GM12865 (cell line): Measurements from ENCODE around the gene CALM3.

Experiments used
- DNase-seq: peaks from one replicate; pipeline ENCODE4 v3.0.0; 2010; ENCODE audit warnings: low read depth
- H3K4me3 ChIP-seq: 2 replicates; pipeline ENCODE4 v1.5.1; 2011; ENCODE audit warnings: mild to moderate bottlenecking, low read depth, low read length, control low read depth
- CTCF ChIP-seq: IDR thresholded peaks from 2 replicates; pipeline ENCODE4 v1.5.1; 2011; ENCODE audit warnings: low read length, control low read depth, low read depth, inconsistent platforms; ENCODE audit not compliant: insufficient read depth; ENCODE audit errors: missing control alignments

The CALM3 gene

DNA sequence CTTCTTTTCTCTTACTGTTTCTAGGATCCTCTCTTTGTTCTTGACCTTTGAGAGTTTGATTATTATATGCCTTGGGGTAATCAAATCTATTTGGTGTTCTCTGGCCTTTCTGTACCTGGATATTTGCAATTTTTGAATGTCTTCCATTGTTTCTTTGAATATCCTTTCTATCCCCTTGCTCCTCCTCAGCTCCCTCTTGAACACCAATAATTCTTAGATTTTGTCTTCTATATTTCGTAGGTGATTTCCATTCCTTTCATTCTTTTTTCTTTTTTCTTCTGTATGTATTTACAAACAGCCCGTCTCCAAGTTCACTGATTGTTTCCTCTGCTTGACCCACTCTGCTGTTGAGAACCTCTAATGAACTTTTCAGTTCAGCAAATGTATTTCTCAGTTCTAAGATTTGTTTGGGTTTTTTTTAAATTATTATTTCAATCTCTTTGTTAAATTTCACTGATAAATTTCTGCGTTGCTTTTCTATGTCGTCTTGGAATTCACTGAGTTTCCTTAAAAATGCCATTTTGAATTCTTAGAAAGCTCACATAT is 2.7 kb upstream of the CALM3 start:
- no peak for TF ChIP-seq CTCF

DNA sequence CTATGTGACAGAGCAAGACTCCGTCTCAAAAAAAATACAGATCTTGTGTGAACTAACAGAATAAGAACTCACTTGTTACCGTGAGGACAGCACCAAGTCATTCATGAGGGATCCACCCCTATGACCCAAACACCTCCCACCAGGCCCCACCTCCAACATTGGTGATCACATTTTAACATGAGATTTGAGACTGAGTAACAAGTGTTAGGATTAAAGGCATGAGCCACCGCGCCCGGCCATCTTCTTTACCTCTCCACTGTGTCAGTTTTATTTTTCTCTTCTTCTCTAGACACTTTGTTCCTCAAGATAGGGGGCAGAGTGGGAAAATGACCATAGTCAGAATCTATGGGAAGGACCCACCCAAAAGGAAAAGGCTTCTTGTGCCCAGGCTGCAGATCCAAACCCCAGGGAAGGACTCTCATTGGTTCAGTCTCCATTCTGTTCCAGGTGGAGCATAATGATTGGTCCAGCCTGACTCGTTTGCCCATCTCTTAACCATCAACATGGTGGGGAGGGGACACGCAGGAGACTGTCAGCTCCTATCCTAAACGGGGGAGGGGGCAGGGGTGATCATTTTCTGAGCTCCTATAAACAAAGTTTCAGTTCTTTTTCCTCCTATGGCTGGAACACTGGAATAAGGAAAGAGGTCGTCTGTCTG is 1.3 kb upstream of the CALM3 start:
- peak overlapping the region; percentile 70 for H3K4me3 ChIP-seq
- no peak for TF ChIP-seq CTCF
- peak; percentile 24 for DNase-seq

More for the DNA sequence above, 2.7 kb upstream of the CALM3 start:
- DNase-seq: no peak
- H3K4me3 ChIP-seq: no peak overlapping the region

GRCh38 chr19:46600384-46601317 is 479 bp upstream of the CALM3 start:
- H3K4me3 ChIP-seq: peak overlapping the region; percentile 70
- no peak for TF ChIP-seq CTCF
- DNase-seq: peak; percentile 100

GRCh38 chr19:46602392-46603194 is 1.5 kb downstream of the CALM3 start:
- no peak for DNase-seq
- TF ChIP-seq CTCF: no peak
- peak overlapping the region; percentile 97 for H3K4me3 ChIP-seq

GRCh38 chr19:46603195-46603637 is 2.1 kb downstream of the CALM3 start:
- TF ChIP-seq CTCF: no peak
- DNase-seq: peak; percentile 46
- peak overlapping the region; percentile 97 for H3K4me3 ChIP-seq

GRCh38 chr19:46603752-46604231 is 2.7 kb downstream of the CALM3 start:
- DNase-seq: no peak
- no peak overlapping the region for H3K4me3 ChIP-seq
- TF ChIP-seq CTCF: no peak
